Measurements from ENCODE around the gene UGT1A10.

UGT1A10 gene

GRCh38 chr2:233758849-233759248 lies 122.6 kb downstream of the UGT1A10 start:
- TF ChIP-seq REST (IDR thresholded peaks at IDR 0.05; ENCODE audit: low read depth) (no peak), TEAD4 (IDR thresholded peaks at IDR 0.05) (no peak)

GRCh38 chr2:233760043-233760442 lies 123.8 kb downstream of the UGT1A10 start, which contains the start of gene UGT1A1:
UGT1A1 (plus strand) TSS chr2:233760270; CDS start chr2:233760288, 18 bp downstream.
- no peak for TF ChIP-seq ZBTB7A (IDR thresholded peaks at IDR 0.05; ENCODE audit: low read depth)
- TF ChIP-seq EGR1 (IDR thresholded peaks at IDR 0.05), result no peak
- TF ChIP-seq TAF1 (IDR thresholded peaks at IDR 0.05; ENCODE audit: low read depth), result no peak
- TF ChIP-seq CEBPB (IDR thresholded peaks at IDR 0.05), result no peak
- no peak for TF ChIP-seq YY1 (IDR thresholded peaks at IDR 0.05; ENCODE audit: low read depth)
- TF ChIP-seq USF1 (IDR thresholded peaks at IDR 0.05), result no peak
- TF ChIP-seq FOXM1 (IDR thresholded peaks at IDR 0.05; ENCODE audit: borderline replicate concordance, low read depth), result no peak
- no peak for TF ChIP-seq TCF12 (IDR thresholded peaks at IDR 0.05; ENCODE audit: low read depth)
- TF ChIP-seq TEAD4 (IDR thresholded peaks at IDR 0.05), result no peak
- TF ChIP-seq CREB1 (IDR thresholded peaks at IDR 0.05; ENCODE audit: low read depth), result no peak
- no peak for TF ChIP-seq NFIC (IDR thresholded peaks at IDR 0.05)
- no peak for TF ChIP-seq REST (IDR thresholded peaks at IDR 0.05; ENCODE audit: low read depth)
- no peak for TF ChIP-seq MAX (IDR thresholded peaks at IDR 0.05)
- no peak for TF ChIP-seq RAD21 (IDR thresholded peaks at IDR 0.05; ENCODE audit: low read depth)

- TF ChIP-seq ZBTB7A (IDR thresholded peaks at IDR 0.05; ENCODE audit: low read depth), result no peak
- TF ChIP-seq TEAD4 (IDR thresholded peaks at IDR 0.05), result no peak
- no peak for TF ChIP-seq YY1 (IDR thresholded peaks at IDR 0.05; ENCODE audit: low read depth)
- no peak for TF ChIP-seq TCF12 (IDR thresholded peaks at IDR 0.05; ENCODE audit: low read depth)
- TF ChIP-seq NFIC (IDR thresholded peaks at IDR 0.05), result no peak
- no peak for TF ChIP-seq USF1 (IDR thresholded peaks at IDR 0.05)
- no peak for TF ChIP-seq CEBPB (IDR thresholded peaks at IDR 0.05)
- no peak for TF ChIP-seq EP300 (IDR thresholded peaks at IDR 0.05; ENCODE audit: borderline replicate concordance)
Observed at GRCh38 chr2:233761040-233761769, 125.0 kb downstream of the UGT1A10 start.

- TF ChIP-seq USF1 (IDR thresholded peaks at IDR 0.05), result no peak
Observed at GRCh38 chr2:233764264-233764663, 128.0 kb downstream of the UGT1A10 start.

- no peak for TF ChIP-seq CREB1 (IDR thresholded peaks at IDR 0.05; ENCODE audit: low read depth)
- no peak for TF ChIP-seq CEBPB (IDR thresholded peaks at IDR 0.05)
- TF ChIP-seq EGR1 (IDR thresholded peaks at IDR 0.05), result no peak
Observed at GRCh38 chr2:233764761-233765160, 128.5 kb downstream of the UGT1A10 start.

- TF ChIP-seq ZBTB7A (IDR thresholded peaks at IDR 0.05; ENCODE audit: low read depth), result no peak
- TF ChIP-seq EP300 (IDR thresholded peaks at IDR 0.05; ENCODE audit: borderline replicate concordance), result no peak
- no peak for TF ChIP-seq NFIC (IDR thresholded peaks at IDR 0.05)
Observed at GRCh38 chr2:233766416-233766815, 130.2 kb downstream of the UGT1A10 start.

- TF ChIP-seq FOXM1 (IDR thresholded peaks at IDR 0.05; ENCODE audit: borderline replicate concordance, low read depth), result no peak
- TF ChIP-seq TCF12 (IDR thresholded peaks at IDR 0.05; ENCODE audit: low read depth), result no peak
- no peak for TF ChIP-seq EGR1 (IDR thresholded peaks at IDR 0.05)
- TF ChIP-seq ZBTB7A (IDR thresholded peaks at IDR 0.05; ENCODE audit: low read depth), result no peak
- TF ChIP-seq CREB1 (IDR thresholded peaks at IDR 0.05; ENCODE audit: low read depth), result no peak
- no peak for TF ChIP-seq EP300 (IDR thresholded peaks at IDR 0.05; ENCODE audit: borderline replicate concordance)
- TF ChIP-seq TAF1 (IDR thresholded peaks at IDR 0.05; ENCODE audit: low read depth), result no peak
- no peak for TF ChIP-seq CEBPB (IDR thresholded peaks at IDR 0.05)
- TF ChIP-seq TEAD4 (IDR thresholded peaks at IDR 0.05), result no peak
- no peak for TF ChIP-seq USF1 (IDR thresholded peaks at IDR 0.05)
- no peak for TF ChIP-seq YY1 (IDR thresholded peaks at IDR 0.05; ENCODE audit: low read depth)
- no peak for TF ChIP-seq RAD21 (IDR thresholded peaks at IDR 0.05; ENCODE audit: low read depth)
- no peak for TF ChIP-seq NFIC (IDR thresholded peaks at IDR 0.05)
- no peak for TF ChIP-seq MAX (IDR thresholded peaks at IDR 0.05)
- TF ChIP-seq REST (IDR thresholded peaks at IDR 0.05; ENCODE audit: low read depth), result no peak
Observed at GRCh38 chr2:233768076-233768475, 131.8 kb downstream of the UGT1A10 start.

Measured in Ishikawa (cell line).